ENCODE measurements around the gene INCA1.

Gene INCA1

DNA sequence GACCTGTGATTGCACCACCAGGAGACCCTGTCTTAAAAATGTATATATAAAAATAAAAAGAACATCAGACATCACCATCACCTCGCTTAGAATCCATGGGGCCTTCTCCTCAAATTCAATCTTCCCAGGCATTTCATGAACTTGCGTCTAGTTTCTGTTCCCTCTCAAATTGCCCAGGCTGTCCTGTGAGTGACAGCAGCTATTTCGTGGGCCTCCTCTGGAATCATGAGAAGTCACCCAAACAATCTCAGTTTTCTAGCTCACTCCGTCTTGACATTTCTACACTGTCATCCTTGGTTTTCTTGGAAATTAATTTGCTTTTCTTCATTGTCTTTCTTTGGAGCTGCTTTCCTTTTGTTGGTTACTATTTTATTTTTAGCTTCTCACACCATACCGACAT is 30.6 kb upstream of the INCA1 start:
- ChIA-PET POLR2A (interaction anchor here (0.6 kb wide), 1 partner anchor 25 kb away, joined by 4 read pairs; no protein-coding TSS in a partner anchor), CTCF (interaction anchor here (1.0 to 5.6 kb wide), 3 partner anchors 9 to 34 kb away, joined by 3 to 52 read pairs (median 3); no protein-coding TSS in a partner anchor)

GRCh38 chr17:5027299-5027698 is 30.0 kb upstream of the INCA1 start:
- no peak for TF ChIP-seq CTCF (IDR thresholded peaks at IDR 0.05; ENCODE audit: control extremely low read depth, extremely low read depth, low read depth, missing control alignments)
- ChIA-PET CTCF (interaction anchor here (1.5 to 5.6 kb wide), 2 partner anchors 11 to 34 kb away, joined by 3 to 52 read pairs; no protein-coding TSS in a partner anchor), POLR2A (no interaction called here)
- no peak for DNase-seq (ENCODE audit: extremely low spot score)

More for the DNA sequence above, 30.6 kb upstream of the INCA1 start:
- no peak for TF ChIP-seq CTCF (IDR thresholded peaks at IDR 0.05; ENCODE audit: control extremely low read depth, extremely low read depth, low read depth, missing control alignments)
- DNase-seq (ENCODE audit: extremely low spot score) = no peak

GRCh38 chr17:5024604-5025003 is 27.3 kb upstream of the INCA1 start:
- CTCF ChIA-PET = no interaction called here
- POLR2A ChIA-PET = interaction anchor here (0.6 kb wide), 1 partner anchor 11 kb away, joined by 3 read pairs; no protein-coding TSS in a partner anchor
- TF ChIP-seq CTCF (IDR thresholded peaks at IDR 0.05; ENCODE audit: control extremely low read depth, extremely low read depth, low read depth, missing control alignments) = no peak
- DNase-seq (ENCODE audit: extremely low spot score) = no peak

- no peak for DNase-seq (ENCODE audit: extremely low spot score)
- POLR2A ChIA-PET = no interaction called here
- CTCF ChIA-PET = interaction anchor here (1.2 kb wide), 1 partner anchor 114 kb away, joined by 4 read pairs; no protein-coding TSS in a partner anchor
- TF ChIP-seq CTCF (IDR thresholded peaks at IDR 0.05; ENCODE audit: control extremely low read depth, extremely low read depth, low read depth, missing control alignments) = no peak
Observed at GRCh38 chr17:5023588-5024147, 26.3 kb upstream of the INCA1 start.

DNA sequence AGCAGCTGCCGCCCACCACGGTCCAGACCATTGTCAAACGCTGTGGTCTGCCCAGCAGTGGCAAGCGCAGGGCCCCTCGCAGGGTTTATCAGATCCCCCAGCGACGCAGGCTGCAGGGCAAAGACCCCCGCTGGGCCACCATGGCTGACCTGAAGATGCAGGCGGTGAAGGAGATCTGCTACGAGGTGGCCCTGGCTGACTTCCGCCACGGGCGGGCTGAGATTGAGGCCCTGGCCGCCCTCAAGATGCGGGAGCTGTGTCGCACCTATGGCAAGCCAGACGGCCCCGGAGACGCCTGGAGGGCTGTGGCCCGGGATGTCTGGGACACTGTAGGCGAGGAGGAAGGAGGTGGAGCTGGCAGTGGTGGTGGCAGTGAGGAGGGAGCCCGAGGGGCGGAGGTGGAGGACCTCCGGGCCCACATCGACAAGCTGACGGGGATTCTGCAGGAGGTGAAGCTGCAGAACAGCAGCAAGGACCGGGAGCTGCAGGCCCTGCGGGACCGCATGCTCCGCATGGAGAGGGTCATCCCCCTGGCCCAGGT is 24.9 kb upstream of the INCA1 start:
- no peak for TF ChIP-seq CTCF (IDR thresholded peaks at IDR 0.05; ENCODE audit: control extremely low read depth, extremely low read depth, low read depth, missing control alignments)
- ChIA-PET CTCF (interaction anchor here (1.3 to 1.4 kb wide), 2 partner anchors 8 to 27 kb away, joined by 3 to 8 read pairs; no protein-coding TSS in a partner anchor), POLR2A (no interaction called here)
- DNase-seq (ENCODE audit: extremely low spot score) = no peak

- DNase-seq (ENCODE audit: extremely low spot score) = no peak
- TF ChIP-seq CTCF (IDR thresholded peaks at IDR 0.05; ENCODE audit: control extremely low read depth, extremely low read depth, low read depth, missing control alignments) = no peak
- ChIA-PET POLR2A (no interaction called here), CTCF (interaction anchor here (1.4 to 5.1 kb wide), 2 partner anchors 10 kb away, joined by 8 to 35 read pairs; no protein-coding TSS in a partner anchor)
Observed at GRCh38 chr17:5020502-5021023, 23.2 kb upstream of the INCA1 start.
